NT2/D1 (cell line): ENCODE data around the gene RTCA.

Experiments used
- YY1 ChIP-seq: IDR thresholded peaks from 2 replicates; pipeline ENCODE4 v1.6.1; 2011; ENCODE audit not compliant: insufficient read length, insufficient read depth
- ZNF274 ChIP-seq: IDR thresholded peaks from 2 replicates; pipeline ENCODE4 v1.6.1; 2011; ENCODE audit warnings: mild to moderate bottlenecking, low read depth, low read length

DNA sequence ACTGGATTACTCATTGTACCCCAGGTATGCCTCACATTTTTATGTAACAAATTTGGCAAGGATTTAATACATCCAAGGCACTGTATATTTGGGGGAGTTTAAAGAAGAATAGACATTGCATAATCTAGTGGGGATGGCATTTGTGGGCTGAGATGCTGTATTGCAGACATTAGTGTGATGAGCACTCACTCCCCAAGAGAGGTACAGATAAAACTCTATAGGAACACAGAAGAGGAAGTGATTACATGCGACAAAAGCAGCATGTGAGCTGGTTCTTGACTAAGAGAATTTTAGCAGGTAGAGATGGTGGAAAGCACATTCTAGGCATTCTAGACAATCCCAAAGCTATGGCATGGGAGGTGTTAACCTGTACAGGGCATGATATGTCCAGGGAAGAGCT, 62.1 kb downstream of the RTCA start:
- no peak for TF ChIP-seq ZNF274
- no peak for TF ChIP-seq YY1
